Brain microvascular endothelial cell (primary cell): ENCODE results near the gene ACSL3.
A peak's percentile ranks its signal among the peaks of the same experiment; 100 is the strongest.

Experiments used
- DNase-seq: peaks from one replicate; pipeline ENCODE4 v3.0.0-alpha.2; 2020
- H3K27ac ChIP-seq: fragments of 250-450 bp; sonication (Bioruptor Pico); 2 replicates; pipeline ENCODE4 v1.5.1; 2020; ENCODE audit warnings: mild to moderate bottlenecking, moderate library complexity
- H3K27me3 ChIP-seq: fragments of 250-450 bp; sonication (Bioruptor Pico); replicated peaks from 2 replicates; pipeline ENCODE4 v1.5.1; 2020; ENCODE audit warnings: mild to moderate bottlenecking
- H3K36me3 ChIP-seq: fragments of 250-450 bp; sonication (Bioruptor Pico); replicated peaks from 2 replicates; pipeline ENCODE4 v1.5.1; 2020; ENCODE audit warnings: mild to moderate bottlenecking
- H3K4me3 ChIP-seq: 2 replicates; pipeline ENCODE4 v1.5.1; 2011; ENCODE audit warnings: low read depth, mild to moderate bottlenecking, control low read depth, low read length, moderate library complexity
- CTCF ChIP-seq: IDR thresholded peaks from 2 replicates; pipeline ENCODE4 v1.5.1; 2011; ENCODE audit warnings: low read depth, mild to moderate bottlenecking, moderate library complexity, low read length, control low read depth, inconsistent platforms; ENCODE audit errors: missing control alignments
- in situ Hi-C: cut with HindIII; loops from 2 replicates; pipeline ENCODE4 v1.10.0; 2017; ENCODE audit warnings: low sequenced_read_pairs, low pct_ligation_motif_present

The ACSL3 gene

GRCh38 chr2:222964376-222965031, 103.7 kb downstream of the ACSL3 start:
- in situ Hi-C loops, result no loop called here
- no peak overlapping the region for H3K4me3 ChIP-seq
- no peaks in the 10 kb centered on the region for H3K27me3 ChIP-seq
- no peak for TF ChIP-seq CTCF
- no peak overlapping the region for H3K27ac ChIP-seq
- no peaks in the 10 kb centered on the region for H3K36me3 ChIP-seq
- DNase-seq, result no peak

DNA sequence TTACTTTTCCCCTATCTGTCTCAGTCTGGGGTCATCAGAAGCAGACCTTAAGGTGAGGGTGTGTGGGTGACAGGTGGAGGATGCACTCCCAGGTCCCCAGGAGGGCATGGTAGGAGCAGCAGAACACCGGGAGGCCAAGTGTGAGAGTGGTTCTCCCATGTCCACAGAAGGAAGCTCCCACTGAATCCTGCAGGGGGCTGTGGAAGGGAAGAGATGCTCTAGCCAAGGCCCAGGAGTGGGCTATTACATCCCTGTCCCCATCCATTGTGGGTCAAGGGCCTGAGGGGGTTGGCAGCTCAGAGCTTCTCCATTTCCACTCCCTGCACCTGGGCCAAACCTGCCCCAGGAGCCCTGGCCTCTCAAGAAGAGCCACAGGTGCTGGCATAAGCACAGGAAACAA, 104.7 kb downstream of the ACSL3 start:
- no peaks in the 10 kb centered on the region for H3K27me3 ChIP-seq
- H3K27ac ChIP-seq, result no peak overlapping the region
- no peaks in the 10 kb centered on the region for H3K36me3 ChIP-seq
- in situ Hi-C loops, result no loop called here
- DNase-seq, result no peak
- TF ChIP-seq CTCF, result no peak
- H3K4me3 ChIP-seq, result no peak overlapping the region

DNA sequence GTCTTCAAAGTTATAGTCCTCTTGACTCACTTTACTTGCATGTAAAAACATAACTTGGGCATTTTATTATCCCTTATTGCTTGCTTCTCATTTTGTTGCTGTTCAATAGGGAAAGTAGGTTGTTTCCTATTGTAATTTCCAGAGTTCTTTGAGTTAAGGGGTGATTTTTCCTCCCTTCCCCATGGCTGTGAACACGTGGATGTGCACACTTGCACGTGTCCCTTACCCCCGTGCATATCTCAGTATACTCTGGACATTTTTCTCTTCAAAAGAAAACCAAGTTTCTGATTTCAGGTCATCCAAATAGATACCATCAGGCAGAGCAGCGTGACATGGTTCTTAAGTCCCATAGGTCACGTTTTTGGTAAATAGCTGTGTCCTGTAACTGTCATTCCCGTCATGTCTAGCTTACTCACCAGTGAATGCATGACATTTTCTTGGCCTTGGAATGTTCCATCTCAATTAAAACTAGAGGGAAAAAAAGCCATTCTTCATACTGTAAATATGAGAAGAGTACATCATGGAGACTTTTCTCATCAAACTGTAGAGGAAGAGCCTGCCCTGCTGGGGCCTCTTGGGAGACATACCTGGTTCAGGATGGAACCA, 107.8 kb downstream of the ACSL3 start:
- TF ChIP-seq CTCF, result no peak
- in situ Hi-C loops, result no loop called here
- DNase-seq, result no peak

DNA sequence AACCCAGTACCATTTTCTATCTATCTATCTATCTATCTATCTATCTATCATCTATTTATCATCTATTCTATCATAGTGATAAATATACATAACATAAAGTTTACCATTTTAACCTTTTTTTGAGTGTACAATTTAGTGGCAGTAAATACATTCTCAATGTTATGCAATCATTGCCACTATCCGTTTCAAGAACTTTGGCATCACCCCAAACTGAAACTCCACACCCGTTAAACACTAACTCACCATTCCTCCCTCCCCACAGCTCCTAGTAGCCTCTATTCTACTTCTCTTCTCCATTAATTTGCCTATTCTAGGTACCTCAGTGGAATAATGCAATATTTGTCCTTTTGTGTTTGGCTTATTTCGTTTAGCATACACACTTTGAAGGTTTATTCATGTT, 108.7 kb downstream of the ACSL3 start:
- no peak for TF ChIP-seq CTCF
- H3K36me3 ChIP-seq, result no peaks in the 10 kb centered on the region
- peak; percentile 51 for DNase-seq
- no peak overlapping the region for H3K27ac ChIP-seq
- in situ Hi-C loops, result no loop called here
- no peak overlapping the region for H3K4me3 ChIP-seq
- no peaks in the 10 kb centered on the region for H3K27me3 ChIP-seq

More for the DNA sequence above, 107.8 kb downstream of the ACSL3 start:
- Histone ChIP-seq H3K4me3 (no peak overlapping the region), H3K27me3 (no peaks in the 10 kb centered on the region), H3K27ac (no peak overlapping the region), H3K36me3 (no peaks in the 10 kb centered on the region)

GRCh38 chr2:222972420-222972819, 111.6 kb downstream of the ACSL3 start:
- TF ChIP-seq CTCF, result no peak
- Histone ChIP-seq H3K4me3 (no peak overlapping the region), H3K27ac (no peak overlapping the region), H3K27me3 (no peaks in the 10 kb centered on the region), H3K36me3 (no peaks in the 10 kb centered on the region)
- in situ Hi-C loops, result no loop called here
- DNase-seq, result no peak

DNA sequence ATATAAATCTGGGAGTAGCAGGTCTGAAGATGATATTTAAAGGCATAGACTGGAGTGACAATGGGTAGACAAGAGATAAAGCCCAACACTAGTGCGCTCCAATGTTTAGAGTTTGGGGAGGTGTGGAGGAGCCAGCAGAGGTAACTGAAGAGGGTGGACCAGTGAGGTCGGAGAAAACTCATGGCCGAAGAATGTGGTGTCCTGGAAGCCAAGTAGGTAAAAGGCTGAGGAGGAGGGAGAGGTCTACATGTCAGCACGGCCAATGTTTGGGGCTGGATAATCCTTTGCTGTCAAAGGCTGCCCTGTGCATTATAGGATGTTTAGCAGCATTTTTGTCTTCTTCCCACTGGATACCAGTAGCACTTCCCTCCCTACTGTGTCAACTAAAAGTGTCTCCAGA, 112.4 kb downstream of the ACSL3 start:
- in situ Hi-C loops, result no loop called here
- TF ChIP-seq CTCF, result no peak
- Histone ChIP-seq H3K27ac (no peak overlapping the region), H3K4me3 (no peak overlapping the region), H3K27me3 (no peaks in the 10 kb centered on the region), H3K36me3 (no peaks in the 10 kb centered on the region)
- DNase-seq, result no peak
